ENCODE data around the gene DEXI.

DEXI gene

GRCh38 chr16:10896165-10896564, 46.1 kb downstream of the DEXI start:
- ChIA-PET CTCF (interaction anchor here (1.2 to 1.3 kb wide), 2 partner anchors 9 to 13 kb away, joined by 3 read pairs; no protein-coding TSS in a partner anchor), POLR2A (interaction anchor here (1.4 kb wide), 1 partner anchor 15 kb away, joined by 3 read pairs; no protein-coding TSS in a partner anchor)
- DNase-seq (ENCODE audit: extremely low spot score) = no peak
- TF ChIP-seq, protein P1, sequence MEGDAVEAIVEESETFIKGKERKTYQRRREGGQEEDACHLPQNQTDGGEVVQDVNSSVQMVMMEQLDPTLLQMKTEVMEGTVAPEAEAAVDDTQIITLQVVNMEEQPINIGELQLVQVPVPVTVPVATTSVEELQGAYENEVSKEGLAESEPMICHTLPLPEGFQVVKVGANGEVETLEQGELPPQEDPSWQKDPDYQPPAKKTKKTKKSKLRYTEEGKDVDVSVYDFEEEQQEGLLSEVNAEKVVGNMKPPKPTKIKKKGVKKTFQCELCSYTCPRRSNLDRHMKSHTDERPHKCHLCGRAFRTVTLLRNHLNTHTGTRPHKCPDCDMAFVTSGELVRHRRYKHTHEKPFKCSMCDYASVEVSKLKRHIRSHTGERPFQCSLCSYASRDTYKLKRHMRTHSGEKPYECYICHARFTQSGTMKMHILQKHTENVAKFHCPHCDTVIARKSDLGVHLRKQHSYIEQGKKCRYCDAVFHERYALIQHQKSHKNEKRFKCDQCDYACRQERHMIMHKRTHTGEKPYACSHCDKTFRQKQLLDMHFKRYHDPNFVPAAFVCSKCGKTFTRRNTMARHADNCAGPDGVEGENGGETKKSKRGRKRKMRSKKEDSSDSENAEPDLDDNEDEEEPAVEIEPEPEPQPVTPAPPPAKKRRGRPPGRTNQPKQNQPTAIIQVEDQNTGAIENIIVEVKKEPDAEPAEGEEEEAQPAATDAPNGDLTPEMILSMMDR (IDR thresholded peaks at IDR 0.05; ENCODE audit: control extremely low read depth, extremely low read depth, low read depth, missing control alignments) = no peak

DNA sequence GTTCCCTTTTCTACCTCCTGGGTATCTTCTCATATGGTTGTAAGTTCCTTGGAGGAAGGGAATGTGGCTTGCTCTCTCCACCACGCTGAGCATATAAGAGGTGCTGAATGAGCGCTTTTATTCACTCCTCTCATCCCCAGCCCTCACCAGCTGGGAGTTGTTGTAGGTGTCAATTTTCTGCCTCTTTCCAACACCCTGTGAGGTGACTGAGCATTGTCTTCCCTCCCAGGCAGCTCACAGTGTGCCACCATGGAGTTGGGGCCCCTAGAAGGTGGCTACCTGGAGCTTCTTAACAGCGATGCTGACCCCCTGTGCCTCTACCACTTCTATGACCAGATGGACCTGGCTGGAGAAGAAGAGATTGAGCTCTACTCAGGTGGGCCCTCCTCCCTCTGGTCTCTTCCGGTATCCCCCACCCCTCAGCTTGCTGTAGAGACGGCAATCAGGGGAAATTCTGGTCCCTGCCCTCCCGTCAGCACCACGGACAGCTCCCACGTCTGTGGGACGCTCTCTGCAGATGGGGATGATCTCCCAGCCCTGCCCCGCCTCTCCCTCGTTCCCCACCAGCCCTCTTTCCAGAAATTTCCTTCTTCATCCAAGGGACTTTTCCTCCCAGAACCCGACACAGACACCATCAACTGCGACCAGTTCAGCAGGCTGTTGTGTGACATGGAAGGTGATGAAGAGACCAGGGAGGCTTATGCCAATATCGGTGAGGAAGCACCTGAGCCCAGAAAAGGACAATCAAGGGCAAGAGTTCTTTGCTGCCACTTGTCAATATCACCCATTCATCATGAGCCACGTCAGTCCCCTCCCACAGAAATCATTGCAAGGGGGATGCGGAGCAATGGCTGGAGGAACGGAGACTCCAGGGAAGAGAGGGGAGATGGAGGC, 47.0 kb downstream of the DEXI start:
- ChIA-PET POLR2A (interaction anchor here (1.0 kb wide), 2 partner anchors 17 to 27 kb away, joined by 3 to 4 read pairs; no protein-coding TSS in a partner anchor), CTCF (interaction anchor here (0.7 to 1.4 kb wide), 6 partner anchors 8 to 638 kb away, joined by 3 to 6 read pairs (median 3); no protein-coding TSS in a partner anchor)
- TF ChIP-seq, protein P1 (IDR thresholded peaks at IDR 0.05; ENCODE audit: control extremely low read depth, extremely low read depth, low read depth, missing control alignments) = no peak
- DNase-seq (ENCODE audit: extremely low spot score) = no peak

DNA sequence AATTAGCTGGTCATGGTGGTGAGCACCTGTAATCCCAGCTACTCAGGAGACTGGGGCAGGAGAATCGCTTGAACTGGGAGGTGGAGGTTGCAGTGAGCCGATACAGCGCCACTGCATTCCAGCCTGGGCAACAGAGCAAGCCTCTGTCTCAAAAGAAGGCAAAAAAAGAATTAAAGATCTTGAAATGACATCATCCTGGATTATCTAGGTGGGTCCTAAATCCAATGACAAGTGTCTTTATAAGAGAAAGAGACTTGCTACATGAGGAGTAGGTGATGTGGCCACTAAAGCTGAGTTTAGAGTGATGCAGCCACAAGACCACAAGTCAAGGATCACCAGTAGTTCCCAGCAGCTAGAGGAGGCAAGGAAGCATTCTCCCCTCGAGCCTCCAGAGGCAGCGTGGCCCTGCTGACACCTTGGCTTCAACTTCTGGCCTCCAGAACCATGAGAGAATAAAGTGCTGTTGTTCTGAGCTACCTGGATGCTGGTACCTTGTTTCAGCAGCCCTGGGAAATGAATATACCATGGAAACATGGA, 49.4 kb downstream of the DEXI start:
- ChIA-PET POLR2A (no interaction called here), CTCF (interaction anchor here (1.2 to 4.9 kb wide), 6 partner anchors 9 to 43 kb away, joined by 3 to 31 read pairs (median 4); partner anchors contain the start of gene CIITA)
- no peak for DNase-seq (ENCODE audit: extremely low spot score)
- TF ChIP-seq, protein P1 (IDR thresholded peaks at IDR 0.05; ENCODE audit: control extremely low read depth, extremely low read depth, low read depth, missing control alignments) = no peak

GRCh38 chr16:10889855-10890254, 52.4 kb downstream of the DEXI start:
- POLR2A ChIA-PET = interaction anchor here (1.2 to 2.3 kb wide), 4 partner anchors 11 to 28 kb away, joined by 3 to 8 read pairs (median 6); partner anchors contain the start of gene CIITA
- TF ChIP-seq, protein P1 (IDR thresholded peaks at IDR 0.05; ENCODE audit: control extremely low read depth, extremely low read depth, low read depth, missing control alignments) = no peak
- CTCF ChIA-PET = interaction anchor here (0.9 to 4.9 kb wide), 8 partner anchors 8 to 153 kb away, joined by 3 to 31 read pairs (median 6); partner anchors contain the start of gene CIITA
- no peak for DNase-seq (ENCODE audit: extremely low spot score)

DNA sequence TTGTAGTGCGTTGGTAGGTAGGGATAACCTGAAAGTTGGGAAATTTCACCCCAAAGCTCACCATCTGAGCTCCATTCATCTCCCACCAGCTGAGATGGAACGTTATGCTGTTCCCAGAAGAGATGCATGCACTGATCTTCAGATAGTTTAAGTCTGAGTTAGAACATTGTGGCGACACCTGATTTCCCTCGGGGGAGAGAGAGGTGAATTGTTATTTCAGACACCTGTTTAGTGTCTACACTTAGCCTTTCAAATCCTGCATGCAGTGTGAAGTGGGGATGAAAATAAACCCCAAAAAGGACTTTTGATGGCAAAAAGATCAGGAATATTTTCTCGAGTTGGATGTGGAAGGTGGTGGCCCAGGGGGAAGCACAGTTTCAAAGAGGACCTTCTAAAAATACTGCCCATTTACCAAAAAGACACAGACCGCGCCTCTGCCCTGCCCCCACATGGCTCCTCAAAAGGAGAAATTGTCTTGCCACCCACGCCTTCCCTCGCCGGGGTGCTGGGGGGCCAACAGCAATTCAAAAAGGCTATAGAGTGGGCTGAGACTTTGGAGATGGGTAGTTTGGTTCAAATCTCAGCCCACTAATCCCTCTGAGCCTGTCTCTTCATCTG, 53.8 kb downstream of the DEXI start:
- no peak for DNase-seq (ENCODE audit: extremely low spot score)
- CTCF ChIA-PET = interaction anchor here (1.7 to 4.9 kb wide), 7 partner anchors 10 to 152 kb away, joined by 4 to 31 read pairs (median 7); partner anchors contain the start of gene CIITA
- POLR2A ChIA-PET = interaction anchor here (0.5 to 2.3 kb wide), 4 partner anchors 10 to 30 kb away, joined by 3 to 8 read pairs (median 6); partner anchors contain the start of gene CIITA
- TF ChIP-seq, protein P1 (IDR thresholded peaks at IDR 0.05; ENCODE audit: control extremely low read depth, extremely low read depth, low read depth, missing control alignments) = no peak

GRCh38 chr16:10885246-10885645, 57.0 kb downstream of the DEXI start:
- POLR2A ChIA-PET = no interaction called here
- CTCF ChIA-PET = interaction anchor here (1.6 to 1.9 kb wide), 2 partner anchors 7 to 34 kb away, joined by 5 read pairs; no protein-coding TSS in a partner anchor
- TF ChIP-seq, protein P1 (IDR thresholded peaks at IDR 0.05; ENCODE audit: control extremely low read depth, extremely low read depth, low read depth, missing control alignments) = no peak
- no peak for DNase-seq (ENCODE audit: extremely low spot score)

Data from GM10248 (cell line).